Measurements from ENCODE around the gene C5. TPM values are rescaled to one million over a fixed set of nuclear protein-coding genes. Genes with fewer than 3 reads are reported as not detected.
A peak's percentile ranks its signal among the peaks of the same experiment; 100 is the strongest.

Gene C5
- total RNA-seq, 3 donors from 2014 or later, result 0.11 to 0.27 (median 0.18) TPM

DNA sequence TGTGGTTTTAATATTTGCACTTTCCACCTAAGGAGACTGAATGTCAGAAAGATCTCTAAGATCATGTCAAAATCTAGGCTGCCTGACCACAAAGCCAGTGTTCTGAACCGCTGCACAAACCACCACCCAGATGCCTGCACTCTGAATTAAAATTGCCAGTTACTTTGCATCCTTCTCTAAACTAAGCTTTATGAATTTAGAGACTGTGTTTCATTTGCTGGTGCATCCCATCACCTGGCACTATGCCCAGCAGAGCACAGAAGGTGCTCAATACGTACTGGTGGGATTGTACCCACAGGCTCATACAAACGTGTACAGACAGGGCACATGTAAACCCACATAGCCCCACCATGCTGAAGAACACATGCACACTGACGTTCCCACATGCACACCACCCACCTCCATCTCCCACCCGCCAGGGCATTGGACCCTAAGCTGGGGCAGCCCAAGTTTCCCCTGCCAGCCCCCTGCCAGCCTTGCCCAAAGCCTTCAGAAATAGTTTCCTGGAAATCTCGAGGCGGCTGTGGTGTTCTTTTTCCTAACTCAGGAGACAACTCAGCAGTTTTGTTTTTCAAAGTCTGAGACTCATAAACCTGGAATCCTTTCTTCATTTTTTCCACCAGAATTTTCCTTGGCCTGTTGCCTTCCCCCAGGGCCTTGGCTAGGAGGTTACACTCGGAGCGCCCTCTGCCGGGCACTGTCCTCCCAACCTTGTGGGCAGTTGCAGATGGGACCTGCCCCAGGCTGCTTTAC lies 113.9 kb downstream of the C5 start:
- H3K4me3 Mint-ChIP-seq, result peak overlapping the region; percentile 32
- no peaks in the 10 kb centered on the region for H3K9me3 Mint-ChIP-seq
- peaks cover 61% of the 10 kb centered on the region for H3K4me1 Mint-ChIP-seq (ENCODE audit: low read depth)
- DNase-seq, result peak; percentile 92
- H3K36me3 Mint-ChIP-seq (ENCODE audit: insufficient read depth), result no peaks in the 10 kb centered on the region
- H3K27me3 Mint-ChIP-seq (ENCODE audit: low read depth), result no peaks in the 10 kb centered on the region
- ATAC-seq, result peak; percentile 57 to 64

DNA sequence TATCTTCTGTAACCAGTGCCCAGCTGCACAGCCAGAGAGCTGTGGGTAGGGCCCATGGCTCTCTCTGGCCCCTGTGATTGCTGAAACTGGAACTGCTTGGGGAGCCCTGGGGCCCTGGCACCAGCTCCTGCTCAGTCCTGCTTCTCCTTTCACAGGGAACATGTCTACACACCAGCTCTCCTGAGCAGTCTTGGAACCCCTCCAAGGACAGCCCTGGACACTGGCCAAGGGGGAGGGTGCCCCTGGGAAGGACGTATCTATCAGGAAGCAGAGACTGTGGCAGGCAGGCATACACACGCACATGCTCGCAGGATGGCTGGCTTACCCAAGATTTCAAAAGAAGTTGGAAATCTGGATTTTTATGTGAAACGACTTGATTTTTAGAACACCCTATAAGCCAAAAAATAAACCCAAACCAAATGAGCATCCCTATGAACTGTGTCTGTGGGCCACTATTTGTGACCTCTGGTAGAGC lies 114.7 kb downstream of the C5 start:
- no peaks in the 10 kb centered on the region for H3K9me3 Mint-ChIP-seq
- H3K4me1 Mint-ChIP-seq (ENCODE audit: low read depth), result peaks cover 68% of the 10 kb centered on the region
- DNase-seq, result no peak
- no peaks in the 10 kb centered on the region for H3K27me3 Mint-ChIP-seq (ENCODE audit: low read depth)
- no peak for ATAC-seq
- H3K4me3 Mint-ChIP-seq, result peak overlapping the region; percentile 32
- H3K36me3 Mint-ChIP-seq (ENCODE audit: insufficient read depth), result peaks cover 1% of the 10 kb centered on the region

DNA sequence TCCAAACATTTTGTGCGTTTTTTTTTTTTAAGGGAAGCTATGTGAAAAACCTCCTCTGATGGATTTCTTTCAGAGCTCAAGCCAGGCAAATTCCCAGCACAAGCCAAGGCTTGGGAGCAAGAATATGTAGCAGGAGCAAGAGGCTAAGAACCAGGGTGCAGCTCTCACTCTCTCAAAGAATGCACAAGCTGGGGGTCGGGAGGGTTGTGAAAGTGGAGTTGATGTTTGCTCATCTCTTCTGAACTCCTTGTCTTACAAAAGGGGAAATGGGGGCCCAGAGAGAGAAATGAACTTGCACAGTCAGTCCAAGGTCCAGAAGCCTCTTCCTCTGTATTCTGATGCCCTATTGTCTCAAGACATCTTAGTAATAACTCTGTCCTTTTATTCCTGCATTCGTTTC lies 115.8 kb downstream of the C5 start:
- no peak overlapping the region for H3K4me3 Mint-ChIP-seq
- H3K9me3 Mint-ChIP-seq, result no peaks in the 10 kb centered on the region
- ATAC-seq, result no peak
- peaks cover 1% of the 10 kb centered on the region for H3K36me3 Mint-ChIP-seq (ENCODE audit: insufficient read depth)
- no peak for DNase-seq
- H3K27me3 Mint-ChIP-seq (ENCODE audit: low read depth), result no peaks in the 10 kb centered on the region
- peaks cover 79% of the 10 kb centered on the region for H3K4me1 Mint-ChIP-seq (ENCODE audit: low read depth)

DNA sequence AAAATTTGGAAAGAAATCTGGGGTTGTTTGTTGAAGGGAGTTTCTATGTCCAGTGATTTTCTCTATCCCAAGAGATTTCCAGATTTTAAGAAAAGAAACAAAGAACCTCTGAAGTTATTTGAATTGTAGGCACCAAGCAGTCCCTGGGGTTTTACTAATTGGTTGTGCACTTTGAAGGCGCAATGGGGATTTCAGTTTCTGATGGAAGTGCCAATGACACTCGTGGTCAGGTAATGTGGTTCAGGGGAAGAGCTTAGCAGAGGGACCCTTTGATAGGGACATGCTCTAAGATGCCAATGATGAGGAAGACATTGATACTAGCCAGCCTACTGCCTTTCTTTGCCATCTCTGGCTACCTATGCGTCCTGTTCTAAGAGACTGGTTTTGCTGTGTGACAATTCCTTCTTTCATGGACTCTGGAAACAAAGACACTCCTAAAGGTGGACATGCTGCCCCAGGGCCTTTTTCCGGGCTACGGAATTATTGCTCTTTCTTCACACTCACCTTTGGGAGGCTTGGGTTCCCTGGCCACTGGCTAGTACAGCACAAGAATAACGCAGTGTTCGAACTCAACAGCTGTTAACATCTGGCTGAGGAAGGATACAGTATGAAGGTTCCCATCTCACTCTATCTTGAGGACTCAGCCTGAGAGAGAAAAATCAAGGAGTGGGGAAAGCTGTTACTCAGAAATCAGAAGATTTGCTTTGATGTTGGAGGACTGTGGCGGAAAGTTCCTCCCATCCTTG lies 116.6 kb downstream of the C5 start:
- peaks cover 1% of the 10 kb centered on the region for H3K36me3 Mint-ChIP-seq (ENCODE audit: insufficient read depth)
- peak overlapping the region; percentile 45 for H3K4me3 Mint-ChIP-seq
- peaks cover 81% of the 10 kb centered on the region for H3K4me1 Mint-ChIP-seq (ENCODE audit: low read depth)
- DNase-seq, result no peak
- no peaks in the 10 kb centered on the region for H3K9me3 Mint-ChIP-seq
- ATAC-seq, result no peak
- no peaks in the 10 kb centered on the region for H3K27me3 Mint-ChIP-seq (ENCODE audit: low read depth)

DNA sequence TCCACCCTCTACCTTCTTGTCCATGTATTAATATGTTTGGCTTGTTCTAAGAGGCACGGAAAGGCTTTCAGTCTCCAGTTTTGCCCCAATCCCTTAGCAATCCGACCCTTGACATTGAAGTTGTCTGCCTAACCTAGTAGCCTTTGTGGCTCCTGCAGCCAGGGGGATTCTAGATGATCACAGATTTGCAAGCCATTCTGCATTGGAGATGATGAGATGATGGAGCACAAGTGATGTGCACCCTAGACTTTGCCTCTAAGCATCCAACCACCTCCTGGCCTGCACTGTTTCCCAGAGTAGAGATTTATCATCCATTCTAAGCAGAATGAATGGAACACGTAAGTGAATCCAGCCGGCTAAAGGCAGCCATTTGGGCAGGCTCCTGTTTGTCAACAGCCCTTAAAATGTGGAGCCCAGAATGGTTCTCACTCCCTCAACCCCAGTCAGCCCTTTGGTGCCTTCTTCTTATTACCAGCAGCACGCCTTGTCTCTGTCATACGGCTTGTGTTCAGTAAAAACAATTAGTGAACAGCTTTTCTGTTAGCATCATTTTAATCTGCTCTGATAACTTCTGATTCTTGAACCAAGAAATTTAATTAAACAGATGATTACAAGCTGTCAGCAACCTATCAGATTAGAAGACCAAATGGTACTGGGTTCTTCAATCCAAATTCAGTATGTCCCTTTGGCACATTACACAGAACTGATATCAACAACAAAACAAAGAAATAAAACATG lies 117.8 kb downstream of the C5 start:
- Mint-ChIP-seq H3K36me3 (ENCODE audit: insufficient read depth) (peaks cover 1% of the 10 kb centered on the region), H3K4me3 (peak overlapping the region; percentile 75), H3K4me1 (ENCODE audit: low read depth) (peaks cover 90% of the 10 kb centered on the region), H3K9me3 (no peaks in the 10 kb centered on the region), H3K27me3 (ENCODE audit: low read depth) (no peaks in the 10 kb centered on the region)
- ATAC-seq (no peak), DNase-seq (no peak)

DNA sequence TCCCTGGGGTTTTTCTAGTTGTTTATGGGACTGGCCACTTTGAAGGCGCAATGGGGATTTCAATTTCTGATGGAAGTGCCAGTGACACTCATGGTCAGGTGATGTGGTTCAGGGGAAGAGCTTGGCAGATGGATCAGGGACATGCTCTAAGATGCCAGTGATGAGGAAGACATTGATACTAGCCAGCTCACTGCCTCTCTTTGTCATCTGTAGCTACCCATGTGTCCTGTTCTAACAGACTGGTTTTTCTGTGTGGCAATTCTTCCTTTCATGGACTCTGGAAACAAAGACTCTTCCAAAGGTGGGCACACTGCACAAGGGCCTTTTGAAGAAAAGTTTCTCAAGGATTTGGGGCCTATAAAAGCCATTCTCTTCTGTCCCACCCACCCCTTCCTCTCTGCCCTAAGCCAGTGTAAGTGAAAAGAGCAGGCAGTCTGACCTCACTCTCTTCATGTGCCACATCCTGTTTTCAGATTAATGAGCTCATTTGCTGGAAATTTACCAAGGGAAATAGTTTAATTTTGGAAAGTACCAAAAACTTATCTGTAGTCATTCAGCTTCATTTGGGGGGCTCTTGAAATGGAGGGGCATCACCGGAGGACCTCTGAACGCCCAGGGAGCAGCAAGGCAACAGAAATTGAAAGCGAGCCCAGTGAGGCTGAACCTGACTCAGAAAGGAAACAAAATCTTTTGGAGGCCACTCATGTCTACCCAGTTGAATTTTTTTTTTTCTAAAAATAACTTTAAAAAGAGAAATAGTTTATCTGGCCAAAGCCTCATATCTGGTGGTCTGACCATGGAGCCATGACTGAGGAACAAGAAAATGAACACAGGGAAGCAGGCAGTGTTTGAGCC lies 118.6 kb downstream of the C5 start:
- ATAC-seq, result peak; percentile 60 to 61

DNA sequence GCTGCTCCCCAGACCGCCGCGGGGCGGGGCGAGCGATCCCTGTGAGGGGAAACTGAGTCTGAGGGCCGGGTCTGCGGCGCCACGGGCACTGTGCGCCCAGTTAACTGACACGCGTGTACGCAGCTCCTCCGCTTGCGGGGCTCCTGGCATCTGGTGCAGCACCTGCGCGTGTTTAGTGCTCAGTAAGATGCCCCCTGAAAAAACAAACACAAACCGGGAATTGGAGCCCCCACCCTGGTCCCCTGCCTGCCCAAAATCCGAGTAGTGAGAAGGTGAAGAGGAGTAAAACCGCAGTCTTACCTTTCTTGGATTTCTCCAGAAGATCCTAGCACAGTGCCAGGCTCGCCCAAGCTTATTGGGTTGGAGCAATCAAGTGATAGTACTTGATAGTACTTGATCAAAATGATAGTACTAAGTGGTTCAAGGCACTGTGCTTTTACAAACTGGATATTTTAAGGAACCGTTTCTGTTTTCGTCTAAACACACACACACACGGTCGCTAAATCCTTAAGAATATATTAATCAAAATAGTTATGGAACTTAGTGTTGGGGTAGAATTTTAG lies 120.8 kb downstream of the C5 start:
- peaks cover 14% of the 10 kb centered on the region for H3K36me3 Mint-ChIP-seq (ENCODE audit: insufficient read depth)
- peaks cover 77% of the 10 kb centered on the region for H3K4me1 Mint-ChIP-seq (ENCODE audit: low read depth)
- H3K27me3 Mint-ChIP-seq (ENCODE audit: low read depth), result no peaks in the 10 kb centered on the region
- no peaks in the 10 kb centered on the region for H3K9me3 Mint-ChIP-seq
- DNase-seq, result no peak
- H3K4me3 Mint-ChIP-seq, result peak overlapping the region; percentile 78
- no peak for ATAC-seq

More for the DNA sequence above, 118.6 kb downstream of the C5 start:
- H3K36me3 Mint-ChIP-seq (ENCODE audit: insufficient read depth), result peaks cover 1% of the 10 kb centered on the region
- DNase-seq, result peak; percentile 63
- H3K4me1 Mint-ChIP-seq (ENCODE audit: low read depth), result peaks cover 90% of the 10 kb centered on the region
- no peaks in the 10 kb centered on the region for H3K27me3 Mint-ChIP-seq (ENCODE audit: low read depth)
- H3K4me3 Mint-ChIP-seq, result peak overlapping the region; percentile 75
- no peaks in the 10 kb centered on the region for H3K9me3 Mint-ChIP-seq

DNA sequence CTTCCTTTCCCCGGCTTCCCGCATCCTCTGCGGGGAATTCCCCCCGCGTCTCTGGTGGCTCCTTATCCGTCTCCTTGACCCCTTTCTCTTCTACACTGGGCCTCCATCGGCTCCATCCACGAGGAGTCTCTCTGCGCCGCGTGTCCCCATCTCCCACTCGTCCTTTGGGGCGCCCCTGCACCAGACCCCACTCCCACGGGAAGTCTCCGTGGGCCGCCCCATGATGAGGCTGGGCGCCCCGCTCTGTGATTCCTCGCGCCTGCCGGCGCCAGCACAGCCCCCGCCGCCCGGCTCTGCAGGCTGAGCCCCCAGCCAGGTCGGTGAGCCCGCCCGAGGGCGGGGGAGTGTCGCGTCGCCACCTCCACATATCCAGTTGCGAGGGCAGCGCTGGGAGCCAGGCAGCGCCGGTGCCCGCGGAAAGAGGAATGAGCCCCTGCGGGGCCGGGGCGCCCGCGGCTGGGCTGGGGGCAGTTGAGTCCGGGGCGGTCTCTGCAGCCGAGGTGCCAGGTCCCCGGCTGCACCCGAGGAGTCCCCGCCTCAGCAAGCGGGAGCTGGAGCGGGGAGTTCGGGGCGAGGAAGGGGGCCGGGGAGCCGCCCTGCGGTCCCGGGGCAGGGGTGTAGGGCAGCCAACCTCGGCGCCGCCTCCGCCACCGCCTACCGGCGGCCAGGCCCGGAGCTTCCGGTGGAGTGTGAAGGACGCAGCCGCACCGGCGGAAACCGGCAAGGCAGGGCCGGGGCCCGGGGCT lies 121.4 kb downstream of the C5 start:
- Mint-ChIP-seq H3K27me3 (ENCODE audit: low read depth) (no peaks in the 10 kb centered on the region), H3K9me3 (no peaks in the 10 kb centered on the region), H3K4me1 (ENCODE audit: low read depth) (peaks cover 76% of the 10 kb centered on the region), H3K36me3 (ENCODE audit: insufficient read depth) (peaks cover 20% of the 10 kb centered on the region), H3K4me3 (peak overlapping the region; percentile 93)
- ATAC-seq (peak; percentile 15 to 21), DNase-seq (peak; percentile 68)

DNA sequence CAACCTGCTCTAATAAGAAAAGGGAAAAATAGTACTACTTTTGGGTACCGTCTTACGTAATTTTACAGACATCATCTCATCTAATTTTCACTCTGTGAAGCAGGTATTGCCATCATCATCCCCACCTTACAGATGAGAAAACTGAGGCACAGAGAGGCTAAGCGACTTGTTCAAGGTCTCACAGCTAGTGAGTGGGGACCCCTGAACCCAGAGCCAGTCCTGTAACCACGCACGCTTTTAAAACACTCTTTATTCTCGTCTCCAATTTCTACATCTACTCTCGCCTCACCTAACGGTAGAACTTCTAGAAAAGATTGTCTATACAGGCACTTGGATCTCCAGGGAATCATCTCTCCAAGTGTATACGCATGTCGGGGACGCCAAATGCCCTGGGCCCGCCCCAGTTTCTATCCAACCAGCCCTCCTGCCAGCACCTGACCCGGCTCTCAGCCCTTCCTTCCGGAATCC lies 122.0 kb downstream of the C5 start:
- peaks cover 75% of the 10 kb centered on the region for H3K4me1 Mint-ChIP-seq (ENCODE audit: low read depth)
- DNase-seq (no peak), ATAC-seq (no peak)
- no peaks in the 10 kb centered on the region for H3K9me3 Mint-ChIP-seq
- peak overlapping the region; percentile 93 for H3K4me3 Mint-ChIP-seq
- H3K36me3 Mint-ChIP-seq (ENCODE audit: insufficient read depth), result peaks cover 26% of the 10 kb centered on the region
- no peaks in the 10 kb centered on the region for H3K27me3 Mint-ChIP-seq (ENCODE audit: low read depth)

DNA sequence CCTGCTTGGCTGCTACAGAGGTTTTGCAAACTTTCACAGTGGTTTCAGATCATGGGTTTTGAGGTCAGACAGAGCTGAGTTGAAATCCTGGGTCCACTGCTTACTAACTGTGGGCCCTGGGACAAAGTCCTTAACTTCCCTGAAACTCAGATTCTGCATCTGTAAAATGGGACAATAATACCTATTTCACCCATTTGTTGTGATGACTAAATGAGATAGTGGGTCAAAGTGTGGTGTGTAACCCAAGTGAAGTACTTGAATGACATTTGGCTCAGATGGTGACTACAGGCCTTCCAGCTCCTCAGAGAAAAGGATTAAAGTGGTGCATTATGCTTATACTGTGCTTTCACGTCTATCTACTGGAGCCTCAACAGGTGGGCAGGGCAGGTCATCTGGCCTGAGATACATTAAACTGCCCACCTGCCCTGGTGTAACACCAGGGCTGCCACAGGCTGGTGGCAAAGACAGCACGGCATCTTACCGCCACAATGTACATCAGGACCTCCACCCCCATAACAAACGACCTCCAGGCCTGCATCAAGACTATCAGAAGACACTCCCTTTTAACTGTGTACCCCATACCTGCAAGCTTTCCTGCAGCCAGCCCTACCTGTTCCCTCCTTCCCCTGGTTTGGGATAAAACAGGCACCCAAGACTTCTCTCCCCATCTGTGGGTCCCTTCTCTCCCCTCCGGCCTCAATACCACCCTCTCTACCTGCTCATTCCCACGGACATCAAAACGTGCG lies 122.6 kb downstream of the C5 start:
- H3K27me3 Mint-ChIP-seq (ENCODE audit: low read depth), result no peaks in the 10 kb centered on the region
- H3K9me3 Mint-ChIP-seq, result no peaks in the 10 kb centered on the region
- peak overlapping the region; percentile 93 for H3K4me3 Mint-ChIP-seq
- ATAC-seq (peak; percentile 6 to 7), DNase-seq (no peak)
- peaks cover 73% of the 10 kb centered on the region for H3K4me1 Mint-ChIP-seq (ENCODE audit: low read depth)
- peaks cover 32% of the 10 kb centered on the region for H3K36me3 Mint-ChIP-seq (ENCODE audit: insufficient read depth)

DNA sequence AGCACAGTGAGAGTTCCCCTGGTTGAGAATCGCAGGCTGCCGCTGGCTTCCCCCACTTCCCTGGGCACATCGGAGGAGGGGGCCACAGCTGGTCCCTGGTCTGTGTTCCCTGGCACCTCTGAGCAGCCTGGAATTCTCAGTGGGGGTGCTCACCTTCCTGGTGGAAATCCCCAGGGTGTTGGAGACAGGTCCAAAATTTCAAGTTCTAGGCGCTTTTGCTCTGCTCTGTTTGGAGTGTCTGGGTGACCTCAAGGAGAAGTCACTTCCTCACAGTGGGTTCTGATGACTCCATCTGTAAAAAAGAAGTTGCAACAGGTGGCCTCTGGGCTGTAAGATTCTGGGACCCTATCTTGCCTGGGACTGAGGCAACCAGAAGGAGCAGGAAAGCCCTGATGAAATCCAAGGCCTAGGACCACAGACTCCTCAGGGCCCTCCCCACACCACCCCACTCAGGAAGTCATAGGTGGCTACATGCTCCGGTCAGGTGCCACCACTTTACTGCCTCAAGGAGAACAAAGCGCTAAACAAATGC lies 123.6 kb downstream of the C5 start, which contains the start of gene TRAF1:
TRAF1 (minus strand) TSS at position 400 of the 532 bp plus-strand sequence. CDS start 721 bp downstream, outside the sequence.
- Mint-ChIP-seq H3K4me1 (ENCODE audit: low read depth) (peaks cover 72% of the 10 kb centered on the region), H3K27me3 (ENCODE audit: low read depth) (no peaks in the 10 kb centered on the region), H3K36me3 (ENCODE audit: insufficient read depth) (peaks cover 42% of the 10 kb centered on the region), H3K4me3 (peak within 1 kb of the TSS; percentile 93), H3K9me3 (no peaks in the 10 kb centered on the region)
- no peak for DNase-seq
- ATAC-seq, result peak; percentile 15 to 27
